Bronchial epithelial cell (primary cell): ENCODE data around the gene GPHA2. TPM values are rescaled to one million over a fixed set of nuclear protein-coding genes. Genes with fewer than 3 reads are reported as not detected.

Source experiments
- DNase-seq: peaks from one replicate; pipeline ENCODE4 v3.0.0-alpha.2; 2010; ENCODE audit warnings: low read depth
- FAIRE-seq: peaks from 2 replicates; lab custom pipeline; 2011; peaks lifted over from hg19 to GRCh38; lab: Jason Lieb, UNC
- H3K27me3 ChIP-seq: 2 replicates; pipeline ENCODE4 v1.5.1; 2011; ENCODE audit warnings: low read length; ENCODE audit not compliant: control insufficient read depth, insufficient read depth
- H3K36me3 ChIP-seq: 2 replicates; pipeline ENCODE4 v1.5.1; 2011; ENCODE audit warnings: low read length; ENCODE audit not compliant: control insufficient read depth, insufficient read depth
- H3K4me3 ChIP-seq: 2 replicates; pipeline ENCODE4 v1.5.1; 2011; ENCODE audit warnings: mild to moderate bottlenecking, low read depth, low read length, control low read depth
- total RNA-seq: library from RNA; depleted of rRNA; stranded (reverse); fragments of >200 nt; gene quantifications from 2 replicates; pipeline ENCODE4 v1.2.1, GENCODE V29; 2014
- TF ChIP-seq, protein P1 (sequence below): IDR thresholded peaks from 2 replicates; pipeline ENCODE4 v1.5.1; 2011; ENCODE audit warnings: mild to moderate bottlenecking, moderate library complexity, low read length, control low read depth, inconsistent platforms; ENCODE audit not compliant: insufficient read depth, severe bottlenecking

The GPHA2 gene
- total RNA-seq, 1 donor from 2014 or later: not detected

DNA sequence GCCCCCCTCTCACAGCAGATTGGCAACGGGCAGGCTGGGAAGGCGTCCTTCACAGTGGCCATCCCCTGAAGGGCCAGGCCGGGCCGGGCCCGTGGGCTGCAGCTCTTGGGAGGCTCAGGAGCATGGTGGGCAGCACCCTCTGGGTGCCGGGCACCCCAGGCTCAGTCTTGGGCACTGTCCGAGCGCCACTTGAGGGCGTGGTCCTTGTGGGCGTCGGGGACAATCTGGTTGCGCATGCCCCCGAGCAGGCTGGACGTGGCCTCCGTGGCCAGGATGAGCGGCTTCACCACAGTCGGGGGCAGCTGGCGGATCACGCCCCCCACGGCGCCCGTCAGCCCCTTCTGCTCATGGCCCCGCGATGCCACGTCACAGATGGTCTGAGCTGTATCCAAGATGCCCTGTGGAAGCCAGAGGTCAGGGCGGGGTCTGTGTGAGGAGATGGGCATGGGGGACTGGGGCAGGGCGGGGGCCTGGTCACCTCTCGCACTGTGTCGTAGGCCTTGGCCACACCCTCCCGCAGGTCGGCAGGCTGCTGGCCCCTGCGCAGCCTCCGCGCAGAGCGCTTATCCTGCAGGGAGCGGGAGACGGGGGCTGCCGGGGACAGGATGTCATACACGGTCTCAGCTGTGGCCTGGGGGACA, 40.8 kb downstream of the GPHA2 start:
- peaks cover 13% of the 10 kb centered on the region for H3K36me3 ChIP-seq
- FAIRE-seq: no peak
- TF ChIP-seq, protein P1, sequence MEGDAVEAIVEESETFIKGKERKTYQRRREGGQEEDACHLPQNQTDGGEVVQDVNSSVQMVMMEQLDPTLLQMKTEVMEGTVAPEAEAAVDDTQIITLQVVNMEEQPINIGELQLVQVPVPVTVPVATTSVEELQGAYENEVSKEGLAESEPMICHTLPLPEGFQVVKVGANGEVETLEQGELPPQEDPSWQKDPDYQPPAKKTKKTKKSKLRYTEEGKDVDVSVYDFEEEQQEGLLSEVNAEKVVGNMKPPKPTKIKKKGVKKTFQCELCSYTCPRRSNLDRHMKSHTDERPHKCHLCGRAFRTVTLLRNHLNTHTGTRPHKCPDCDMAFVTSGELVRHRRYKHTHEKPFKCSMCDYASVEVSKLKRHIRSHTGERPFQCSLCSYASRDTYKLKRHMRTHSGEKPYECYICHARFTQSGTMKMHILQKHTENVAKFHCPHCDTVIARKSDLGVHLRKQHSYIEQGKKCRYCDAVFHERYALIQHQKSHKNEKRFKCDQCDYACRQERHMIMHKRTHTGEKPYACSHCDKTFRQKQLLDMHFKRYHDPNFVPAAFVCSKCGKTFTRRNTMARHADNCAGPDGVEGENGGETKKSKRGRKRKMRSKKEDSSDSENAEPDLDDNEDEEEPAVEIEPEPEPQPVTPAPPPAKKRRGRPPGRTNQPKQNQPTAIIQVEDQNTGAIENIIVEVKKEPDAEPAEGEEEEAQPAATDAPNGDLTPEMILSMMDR: no peak
- no peaks in the 10 kb centered on the region for H3K27me3 ChIP-seq
- no peak for DNase-seq
- H3K4me3 ChIP-seq: no peak overlapping the region

DNA sequence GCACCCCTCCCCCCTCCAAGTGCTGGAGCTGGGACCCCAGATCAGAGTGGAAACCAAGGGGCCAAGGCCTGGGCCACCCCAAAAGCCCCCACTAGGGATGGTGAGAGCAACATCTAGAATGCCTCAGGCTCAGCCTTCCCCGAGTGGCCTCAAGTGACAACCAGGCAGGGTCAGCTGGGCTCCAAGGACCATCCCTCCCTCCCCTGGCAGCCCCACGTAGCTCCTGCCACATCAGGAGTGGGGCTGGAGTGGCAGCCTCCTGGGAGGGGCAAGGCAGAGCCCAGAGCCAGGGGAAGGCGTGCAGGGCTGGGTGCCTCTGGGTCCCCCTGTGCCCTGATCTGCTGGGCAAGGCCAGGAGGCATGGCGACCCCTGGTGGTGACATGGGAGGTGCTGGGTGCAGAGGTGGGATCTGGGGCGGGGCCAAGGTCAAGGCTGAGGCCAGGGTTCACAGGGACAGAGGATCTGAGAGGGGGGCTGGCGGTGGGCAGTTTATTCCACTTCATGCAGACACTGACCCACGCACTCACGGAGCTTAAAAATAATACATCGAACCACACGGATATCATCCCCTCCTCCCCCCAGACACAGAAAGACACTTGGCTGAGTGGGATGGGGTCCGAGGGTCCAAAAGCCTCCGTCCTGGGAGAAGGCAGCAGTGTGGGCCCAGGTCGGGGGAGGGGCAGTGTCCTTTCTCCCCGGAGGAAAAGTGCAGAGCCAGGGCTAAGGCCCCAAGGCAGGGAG, 41.5 kb downstream of the GPHA2 start:
- peak; percentile 45 for DNase-seq
- H3K4me3 ChIP-seq: no peak overlapping the region
- no peak for FAIRE-seq

DNA sequence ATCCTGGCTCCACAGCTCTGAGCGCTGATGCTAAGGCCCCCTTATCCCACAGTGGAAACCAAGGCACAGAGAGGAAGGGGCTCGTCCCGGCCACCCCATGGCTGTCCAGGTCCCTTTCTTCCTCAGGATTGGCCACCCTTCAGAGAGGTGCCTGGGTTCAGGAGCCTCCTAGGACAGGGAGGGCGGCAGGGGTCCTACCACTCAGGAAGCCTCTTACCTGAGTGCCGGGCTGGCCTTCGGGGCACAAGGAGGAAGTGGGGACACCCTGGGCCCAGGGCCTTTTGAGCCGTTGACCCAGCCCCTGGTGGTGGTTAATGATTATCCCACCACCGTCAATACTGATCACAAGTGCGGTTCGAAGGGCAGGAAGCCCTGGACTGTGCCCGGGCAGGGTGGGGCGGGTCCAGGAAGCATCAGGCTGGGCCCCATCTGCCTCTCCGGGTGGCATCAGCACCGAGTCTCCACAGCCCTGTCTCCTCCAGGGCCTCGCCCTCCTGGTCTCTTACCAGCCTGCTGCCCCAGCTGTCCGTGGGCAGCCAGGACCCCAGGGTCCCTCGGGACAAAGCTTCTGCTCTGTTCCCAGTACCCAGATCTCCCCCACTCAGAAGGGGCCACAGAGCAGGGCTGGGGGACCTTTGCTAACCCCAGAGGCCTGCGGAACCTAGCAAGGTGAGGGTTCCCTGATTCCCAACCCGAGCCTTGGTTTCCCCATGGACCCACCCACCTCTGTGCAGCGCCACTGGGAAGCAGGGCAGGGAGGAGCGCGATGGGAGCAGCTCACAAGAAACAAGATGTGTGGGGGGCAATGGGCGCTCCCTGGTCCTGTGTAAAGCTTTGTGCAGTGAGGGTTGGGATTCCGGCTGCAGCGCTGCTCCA, 42.3 kb downstream of the GPHA2 start:
- no peak for DNase-seq
- no peaks in the 10 kb centered on the region for H3K27me3 ChIP-seq
- TF ChIP-seq, protein P1: no peak
- H3K36me3 ChIP-seq: peaks cover 11% of the 10 kb centered on the region
- FAIRE-seq: no peak
- H3K4me3 ChIP-seq: no peak overlapping the region

More for the DNA sequence above, 41.5 kb downstream of the GPHA2 start:
- TF ChIP-seq, protein P1: peak; percentile 87
- Histone ChIP-seq H3K27me3 (no peaks in the 10 kb centered on the region), H3K36me3 (peaks cover 13% of the 10 kb centered on the region)

DNA sequence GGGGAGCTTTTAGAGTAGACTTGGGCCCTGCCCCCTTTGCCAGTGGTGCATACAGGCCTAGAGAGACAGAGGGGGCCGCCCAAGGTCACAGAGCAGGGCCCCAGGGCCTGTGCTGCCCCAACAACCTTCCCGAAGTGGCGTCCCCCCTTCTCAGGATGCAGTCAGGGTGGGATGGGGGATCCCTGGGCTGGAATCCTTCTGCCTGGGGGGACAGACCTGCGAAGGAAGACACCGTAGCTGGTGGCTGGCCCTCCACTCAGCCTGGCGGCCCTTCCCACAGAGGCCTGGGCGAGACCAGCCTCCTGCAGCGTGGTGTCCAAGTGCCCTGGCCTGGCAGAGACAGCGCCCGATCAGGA, 42.9 kb downstream of the GPHA2 start:
- no peak overlapping the region for H3K4me3 ChIP-seq
- DNase-seq: no peak
- FAIRE-seq: no peak
- H3K36me3 ChIP-seq: peaks cover 8% of the 10 kb centered on the region
- TF ChIP-seq, protein P1: no peak
- H3K27me3 ChIP-seq: no peaks in the 10 kb centered on the region

DNA sequence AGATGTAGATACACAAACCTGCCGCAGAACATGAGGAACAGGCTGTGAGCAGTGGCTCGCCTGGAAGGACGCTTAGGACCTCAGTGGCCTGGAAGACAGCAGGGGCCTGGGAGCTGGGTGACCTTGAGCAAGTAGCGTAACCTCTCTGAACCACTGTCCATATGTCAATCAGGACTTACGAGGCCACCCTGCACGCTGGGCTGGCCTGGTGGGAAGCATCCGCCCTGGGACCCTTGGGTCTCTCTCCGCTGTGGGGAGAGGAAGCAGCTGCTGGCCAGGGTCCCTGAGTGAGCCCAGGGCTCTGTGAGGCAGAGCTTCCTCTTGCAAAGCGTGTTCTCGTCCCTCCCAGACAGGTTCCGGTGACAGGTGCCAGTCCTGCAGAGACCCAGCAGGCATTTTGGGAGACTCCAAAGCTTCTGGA, 43.3 kb downstream of the GPHA2 start:
- DNase-seq (no peak), FAIRE-seq (no peak)
- Histone ChIP-seq H3K27me3 (no peaks in the 10 kb centered on the region), H3K36me3 (peaks cover 4% of the 10 kb centered on the region), H3K4me3 (no peak overlapping the region)
- TF ChIP-seq, protein P1: no peak
